ENCODE measurements around the gene TMEM115. TPM values are rescaled to one million over a fixed set of nuclear protein-coding genes. Genes with fewer than 3 reads are reported as not detected.

Gene TMEM115
- total and polyA plus RNA-seq, 2 of the 13 experiments (the other 11 are each of a cell fraction or from before 2014, with no cell fraction given), result 22.1 to 30.7 TPM

- TF ChIP-seq KIAA2018 (CRISPR knock-in tag; IDR thresholded peaks at IDR 0.05; ENCODE audit: borderline replicate concordance) (no peak), ZNF12 (CRISPR knock-in tag; IDR thresholded peaks at IDR 0.05) (no peak), NFATC3 (CRISPR knock-in tag; IDR thresholded peaks at IDR 0.05) (no peak), ZNF281 (CRISPR knock-in tag; IDR thresholded peaks at IDR 0.05; ENCODE audit: borderline replicate concordance) (no peak), ZBTB44 (CRISPR knock-in tag; IDR thresholded peaks at IDR 0.05) (no peak), ZC3H4 (CRISPR knock-in tag; IDR thresholded peaks at IDR 0.05; ENCODE audit: borderline replicate concordance) (no peak), ZNF441 (CRISPR knock-in tag; IDR thresholded peaks at IDR 0.05; ENCODE audit: borderline replicate concordance) (no peak), NR2F6 (IDR thresholded peaks at IDR 0.05) (peak; percentile 74), NR2F6 (CRISPR knock-in tag; IDR thresholded peaks at IDR 0.05) (peak; percentile 86), ZNF577 (CRISPR knock-in tag; IDR thresholded peaks at IDR 0.05; ENCODE audit: borderline replicate concordance, low read depth) (no peak), HNRNPUL1 (IDR thresholded peaks at IDR 0.05; ENCODE audit: low read depth, low read length) (no peak), HINFP (CRISPR knock-in tag; IDR thresholded peaks at IDR 0.05; ENCODE audit: low read depth) (no peak), ZNF891 (CRISPR knock-in tag; IDR thresholded peaks at IDR 0.05) (no peak), SMAD1 (CRISPR knock-in tag; IDR thresholded peaks at IDR 0.05; ENCODE audit: borderline replicate concordance, low read depth) (no peak)
These were observed 34.8 kb downstream of the TMEM115 start (continued) for GRCh38 chr3:50324351-50325112.

All from HepG2 (cell line).